DOHH2 (cell line): Measurements from ENCODE around the gene SLC38A3.

Experiments
- H3F3A ChIP-seq: fragments of 200-600 bp; sonication (generic), shearing (Covaris generic); 2 replicates; pipeline ENCODE4 v1.6.0; 2016; ENCODE audit warnings: antibody characterized with exemption, mild to moderate bottlenecking; ENCODE audit not compliant: control insufficient read depth, insufficient read depth
- H3K27ac ChIP-seq: fragments of 200-600 bp; sonication (generic); 2 replicates; pipeline ENCODE4 v1.5.1; 2014; ENCODE audit warnings: low read depth, mild to moderate bottlenecking, low read length, moderate library complexity
- H3K27me3 ChIP-seq: fragments of 200-600 bp; sonication (generic); 2 replicates; pipeline ENCODE4 v1.6.1; 2014; ENCODE audit warnings: mild to moderate bottlenecking, low read length, mixed read lengths; ENCODE audit not compliant: control insufficient read depth
- H3K36me3 ChIP-seq: fragments of 200-600 bp; sonication (generic); 2 replicates; pipeline ENCODE4 v1.6.1; 2014; ENCODE audit warnings: mild to moderate bottlenecking, low read length, moderate library complexity, mixed read lengths; ENCODE audit not compliant: control insufficient read depth
- H3K4me1 ChIP-seq: fragments of 200-600 bp; sonication (generic); 2 replicates; pipeline ENCODE4 v1.6.1; 2014; ENCODE audit warnings: mild to moderate bottlenecking, low read length, mixed read lengths; ENCODE audit not compliant: control insufficient read depth
- H3K4me2 ChIP-seq: fragments of 200-600 bp; sonication (generic); 2 replicates; pipeline ENCODE4 v1.6.0; 2014; ENCODE audit warnings: mild to moderate bottlenecking, low read length, moderate library complexity
- H3K4me3 ChIP-seq: fragments of 200-600 bp; sonication (generic); 2 replicates; pipeline ENCODE4 v1.5.1; 2014; ENCODE audit warnings: mild to moderate bottlenecking, low read length, mixed read lengths
- H3K79me2 ChIP-seq: fragments of 200-600 bp; sonication (generic); 2 replicates; pipeline ENCODE4 v1.6.1; 2014; ENCODE audit warnings: mild to moderate bottlenecking, low read length, mixed read lengths; ENCODE audit not compliant: control insufficient read depth
- H3K9me2 ChIP-seq: fragments of 200-600 bp; sonication (generic); replicated peaks from 2 replicates; pipeline ENCODE4 v1.6.1; 2014; ENCODE audit warnings: mild to moderate bottlenecking, low read length, mixed read lengths; ENCODE audit not compliant: control insufficient read depth
- H3K9me3 ChIP-seq: fragments of 200-600 bp; sonication (generic); 2 replicates; pipeline ENCODE4 v1.6.1; 2014; ENCODE audit warnings: antibody characterized with exemption, low read length, mixed read lengths; ENCODE audit not compliant: control insufficient read depth, insufficient read depth
- H4K20me1 ChIP-seq: fragments of 200-600 bp; sonication (generic); 2 replicates; pipeline ENCODE4 v1.6.0; 2014; ENCODE audit warnings: low read depth, mild to moderate bottlenecking, antibody characterized with exemption, low read length, moderate library complexity; ENCODE audit not compliant: control insufficient read depth, insufficient read depth
- EZH2phosphoT487 ChIP-seq: fragments of 200-600 bp; sonication (generic); IDR thresholded peaks from 2 replicates; pipeline ENCODE4 v1.6.1; 2017; ENCODE audit warnings: borderline replicate concordance, mild to moderate bottlenecking, antibody characterized with exemption, low read length, moderate library complexity, mixed read lengths
- TF ChIP-seq, protein P1 (sequence below): fragments of 200-600 bp; sonication (generic); IDR thresholded peaks from one replicate; pipeline ENCODE4 v1.5.1; 2014; ENCODE audit warnings: antibody characterized with exemption, mild to moderate bottlenecking, low read depth, low read length; ENCODE audit not compliant: poor library complexity, severe bottlenecking

The SLC38A3 gene

DNA sequence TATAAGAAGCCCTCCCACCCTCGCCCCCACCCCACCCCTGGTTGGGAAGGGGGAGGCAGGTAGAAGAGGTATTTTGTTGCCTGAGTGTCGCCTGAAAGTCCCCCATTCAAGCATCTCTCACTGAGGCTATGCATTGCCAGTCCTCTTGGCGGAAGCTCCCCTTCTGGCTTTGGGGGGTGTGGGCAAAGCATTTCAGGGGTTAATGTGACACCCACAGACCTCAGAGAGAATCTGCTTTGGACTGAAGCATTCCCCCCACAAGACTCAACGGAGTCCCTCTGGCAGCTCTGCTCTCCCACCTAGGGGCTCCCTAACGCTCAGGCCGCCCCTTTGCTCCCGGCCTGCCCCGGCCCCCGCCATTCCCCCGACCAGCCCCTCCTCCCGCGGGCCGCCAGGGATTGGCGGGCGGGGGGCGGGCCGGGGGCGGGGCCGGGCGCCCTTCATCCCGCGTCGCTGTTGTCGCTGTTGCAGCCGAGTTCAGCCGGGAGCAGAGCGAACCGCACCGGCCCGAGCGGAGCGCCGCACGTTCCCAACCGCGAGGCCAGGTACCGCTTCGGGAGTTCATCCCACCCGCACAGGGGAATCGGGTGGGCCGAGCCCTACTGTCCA lies at the start of gene SLC38A3:
SLC38A3 (plus strand) TSS at position 468 of the 609 bp plus-strand sequence. CDS start 8,929 bp downstream, outside the sequence.
- Histone ChIP-seq H3K9me3 (no peaks in the 10 kb centered on the region), H3F3A (no peaks in the 10 kb centered on the region), H3K4me2 (no peak within 1 kb of the TSS), H4K20me1 (no peaks in the 10 kb centered on the region), H3K36me3 (no peaks in the 10 kb centered on the region), H3K4me1 (0 out of 2 replicates have a peak, but pooled peaks cover 3% of the 10 kb centered on the region), H3K79me2 (no peaks in the 10 kb centered on the region), H3K27ac (no peak within 1 kb of the TSS), H3K9me2 (no peaks in the 10 kb centered on the region), H3K4me3 (no peak within 1 kb of the TSS), H3K27me3 (peaks cover 66% of the 10 kb centered on the region)
- TF ChIP-seq EZH2phosphoT487 = no peak; the same call in 1 of the 2 replicates

DNA sequence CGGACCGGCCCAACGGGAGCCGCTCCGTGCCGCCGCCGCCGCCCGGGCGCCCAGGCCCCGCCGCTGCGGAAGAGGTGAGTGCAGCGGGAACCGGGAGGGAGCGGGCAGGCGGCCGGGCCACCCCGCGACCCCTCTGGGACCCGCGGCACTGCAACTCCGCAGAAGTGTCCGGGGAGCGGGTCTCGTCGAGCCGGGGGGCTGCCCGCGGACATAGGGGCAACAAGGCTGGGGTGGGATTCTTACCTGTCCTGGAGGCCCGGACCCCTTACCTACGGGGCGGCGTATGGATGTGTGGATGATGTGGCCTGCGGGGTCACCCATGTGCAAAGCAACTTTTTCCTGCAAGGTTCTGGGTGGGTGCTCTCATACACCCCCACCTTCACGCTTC lies 49.6 kb upstream of the SLC38A3 start:
- Histone ChIP-seq H3K27ac (no peak overlapping the region), H3K4me1 (peaks cover 21% of the 10 kb centered on the region), H3K36me3 (no peaks in the 10 kb centered on the region), H3K79me2 (no peaks in the 10 kb centered on the region), H3F3A (no peaks in the 10 kb centered on the region), H3K9me3 (no peaks in the 10 kb centered on the region), H4K20me1 (no peaks in the 10 kb centered on the region), H3K9me2 (no peaks in the 10 kb centered on the region), H3K27me3 (peaks cover 35% of the 10 kb centered on the region), H3K4me3 (peak overlapping the region; percentile 65; the same call in 1 of the 2 replicates), H3K4me2 (peak overlapping the region; percentile 71)
- peak; percentile 28; the same call in 1 of the 2 replicates for TF ChIP-seq EZH2phosphoT487
- TF ChIP-seq, protein P1, sequence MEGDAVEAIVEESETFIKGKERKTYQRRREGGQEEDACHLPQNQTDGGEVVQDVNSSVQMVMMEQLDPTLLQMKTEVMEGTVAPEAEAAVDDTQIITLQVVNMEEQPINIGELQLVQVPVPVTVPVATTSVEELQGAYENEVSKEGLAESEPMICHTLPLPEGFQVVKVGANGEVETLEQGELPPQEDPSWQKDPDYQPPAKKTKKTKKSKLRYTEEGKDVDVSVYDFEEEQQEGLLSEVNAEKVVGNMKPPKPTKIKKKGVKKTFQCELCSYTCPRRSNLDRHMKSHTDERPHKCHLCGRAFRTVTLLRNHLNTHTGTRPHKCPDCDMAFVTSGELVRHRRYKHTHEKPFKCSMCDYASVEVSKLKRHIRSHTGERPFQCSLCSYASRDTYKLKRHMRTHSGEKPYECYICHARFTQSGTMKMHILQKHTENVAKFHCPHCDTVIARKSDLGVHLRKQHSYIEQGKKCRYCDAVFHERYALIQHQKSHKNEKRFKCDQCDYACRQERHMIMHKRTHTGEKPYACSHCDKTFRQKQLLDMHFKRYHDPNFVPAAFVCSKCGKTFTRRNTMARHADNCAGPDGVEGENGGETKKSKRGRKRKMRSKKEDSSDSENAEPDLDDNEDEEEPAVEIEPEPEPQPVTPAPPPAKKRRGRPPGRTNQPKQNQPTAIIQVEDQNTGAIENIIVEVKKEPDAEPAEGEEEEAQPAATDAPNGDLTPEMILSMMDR = no peak

DNA sequence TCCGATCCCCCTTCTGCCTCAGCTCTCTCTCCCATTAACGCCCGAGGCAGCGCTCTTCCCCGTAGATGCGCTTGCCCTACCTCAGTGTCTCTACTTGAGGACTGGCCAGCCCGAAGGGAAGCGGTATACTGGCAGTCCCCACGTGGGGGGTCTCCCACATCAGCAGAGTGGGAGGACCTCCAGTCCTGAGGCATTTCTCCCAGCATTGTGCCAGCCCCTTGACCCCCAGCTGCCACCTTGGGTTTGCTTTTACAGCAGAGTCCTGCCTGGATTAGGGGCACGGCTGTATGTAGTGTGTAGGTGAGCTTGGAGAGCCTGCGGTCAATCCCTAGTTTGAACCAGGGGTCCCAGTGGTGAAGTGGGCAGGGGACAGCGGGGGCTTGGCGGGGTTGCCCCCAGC lies 49.2 kb upstream of the SLC38A3 start:
- H3K9me3 ChIP-seq = no peaks in the 10 kb centered on the region
- no peaks in the 10 kb centered on the region for H3F3A ChIP-seq
- peak overlapping the region; percentile 65; the same call in 1 of the 2 replicates for H3K4me3 ChIP-seq
- peaks cover 21% of the 10 kb centered on the region for H3K4me1 ChIP-seq
- no peaks in the 10 kb centered on the region for H3K79me2 ChIP-seq
- H4K20me1 ChIP-seq = no peaks in the 10 kb centered on the region
- no peak; the same call in 1 of the 2 replicates for TF ChIP-seq EZH2phosphoT487
- peak overlapping the region; percentile 71 for H3K4me2 ChIP-seq
- no peaks in the 10 kb centered on the region for H3K36me3 ChIP-seq
- H3K27me3 ChIP-seq = peaks cover 35% of the 10 kb centered on the region
- H3K27ac ChIP-seq = no peak overlapping the region
- no peaks in the 10 kb centered on the region for H3K9me2 ChIP-seq

DNA sequence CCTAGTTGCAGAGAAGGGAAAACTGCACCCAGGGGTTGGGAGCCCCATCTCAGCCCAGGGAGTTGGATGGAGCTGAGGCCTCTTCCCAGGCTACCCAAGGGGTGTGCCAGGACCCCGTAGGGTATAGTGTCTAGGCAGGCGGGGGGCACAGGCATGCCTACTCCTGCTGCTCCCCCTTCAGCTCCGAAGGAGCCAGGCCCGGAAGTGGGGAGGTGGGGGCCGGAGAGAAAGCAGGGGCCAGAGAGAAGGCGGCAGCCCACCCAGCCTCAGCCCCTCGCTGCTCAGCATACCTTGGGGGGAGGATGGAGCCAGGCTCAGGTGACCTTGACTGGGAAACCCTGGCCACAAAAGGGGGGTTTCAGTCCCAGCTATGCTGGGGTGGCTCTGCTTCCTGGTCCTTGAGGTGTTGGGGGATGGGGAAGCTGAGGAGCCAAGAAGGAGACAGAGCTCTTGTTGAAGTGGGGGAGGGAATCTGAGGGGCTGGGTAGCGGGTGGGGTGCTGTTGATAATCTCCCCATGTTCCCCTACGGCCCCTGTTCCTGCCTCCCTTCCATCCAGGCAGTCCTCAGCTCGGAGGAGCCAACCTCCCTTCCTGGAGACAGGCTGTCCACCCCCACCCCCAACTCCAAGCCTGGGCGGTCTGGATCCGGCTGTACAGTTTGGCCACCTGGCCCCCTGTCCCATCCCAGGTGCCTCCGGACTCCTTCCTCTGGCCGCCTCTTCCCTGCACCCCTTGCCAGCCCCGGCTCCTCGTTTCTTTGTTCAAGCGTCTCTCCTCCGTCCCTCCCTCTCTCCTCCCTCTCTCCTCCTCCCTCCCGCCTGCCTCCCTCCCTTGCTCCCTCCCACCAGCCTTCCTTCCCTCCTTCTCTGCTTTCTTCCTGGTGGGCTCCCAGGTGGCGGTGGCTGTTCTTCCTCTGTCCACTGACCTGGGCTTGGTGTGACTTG lies 48.2 kb upstream of the SLC38A3 start:
- Histone ChIP-seq H3K4me3 (no peak overlapping the region), H3K27ac (no peak overlapping the region), H3K9me2 (no peaks in the 10 kb centered on the region), H3K4me2 (no peak overlapping the region), H3K79me2 (no peaks in the 10 kb centered on the region), H3K27me3 (peaks cover 37% of the 10 kb centered on the region), H3K4me1 (peaks cover 21% of the 10 kb centered on the region), H3F3A (no peaks in the 10 kb centered on the region), H4K20me1 (no peaks in the 10 kb centered on the region), H3K36me3 (no peaks in the 10 kb centered on the region), H3K9me3 (no peaks in the 10 kb centered on the region)
- TF ChIP-seq EZH2phosphoT487 = no peak
- TF ChIP-seq, protein P1 = no peak
